ENCODE measurements around the gene STRA8.

Gene STRA8

GRCh38 chr7:135262623-135263320 lies 29.1 kb downstream of the STRA8 start:
- no peaks in the 10 kb centered on the region for H3K4me1 ChIP-seq (ENCODE audit: control insufficient read depth, insufficient read depth, low read length)
- H3K27ac ChIP-seq (ENCODE audit: insufficient read depth, low read depth, low read length, poor library complexity, severe bottlenecking): no peak overlapping the region
- H3K4me3 ChIP-seq (ENCODE audit: insufficient read depth, low read depth, low read length): no peak overlapping the region

GRCh38 chr7:135263321-135263970 lies 29.8 kb downstream of the STRA8 start:
- Histone ChIP-seq H3K4me3 (ENCODE audit: insufficient read depth, low read depth, low read length) (no peak overlapping the region), H3K36me3 (ENCODE audit: control insufficient read depth, insufficient read depth, low read length) (no peaks in the 10 kb centered on the region), H3K27me3 (ENCODE audit: control insufficient read depth, insufficient read depth, low read length, poor library complexity, severe bottlenecking) (no peaks in the 10 kb centered on the region), H3K4me1 (ENCODE audit: control insufficient read depth, insufficient read depth, low read length) (no peaks in the 10 kb centered on the region), H3K27ac (ENCODE audit: insufficient read depth, low read depth, low read length, poor library complexity, severe bottlenecking) (no peak overlapping the region), H3K9me3 (ENCODE audit: control insufficient read depth, low read length) (no peaks in the 10 kb centered on the region)
- 95 to 97% methylated on average over 11 of the region's 11 CpGs for WGBS, 2 experiments

More at GRCh38 chr7:135262623-135263320, 29.1 kb downstream of the STRA8 start:
- Histone ChIP-seq H3K9me3 (ENCODE audit: control insufficient read depth, low read length) (no peaks in the 10 kb centered on the region), H3K36me3 (ENCODE audit: control insufficient read depth, insufficient read depth, low read length) (no peaks in the 10 kb centered on the region), H3K27me3 (ENCODE audit: control insufficient read depth, insufficient read depth, low read length, poor library complexity, severe bottlenecking) (no peaks in the 10 kb centered on the region)
- WGBS, 2 experiments: 88 to 92% methylated on average over 9 of the region's 9 CpGs

GRCh38 chr7:135265637-135266036 lies 32.0 kb downstream of the STRA8 start:
- H3K27me3 ChIP-seq (ENCODE audit: control insufficient read depth, insufficient read depth, low read length, poor library complexity, severe bottlenecking): no peaks in the 10 kb centered on the region
- no peaks in the 10 kb centered on the region for H3K36me3 ChIP-seq (ENCODE audit: control insufficient read depth, insufficient read depth, low read length)
- no peak overlapping the region for H3K4me3 ChIP-seq (ENCODE audit: insufficient read depth, low read depth, low read length)
- H3K4me1 ChIP-seq (ENCODE audit: control insufficient read depth, insufficient read depth, low read length): no peaks in the 10 kb centered on the region
- no peak overlapping the region for H3K27ac ChIP-seq (ENCODE audit: insufficient read depth, low read depth, low read length, poor library complexity, severe bottlenecking)
- WGBS, 2 experiments: 83 to 100% methylated on average over 1 of the region's 1 CpG
- no peaks in the 10 kb centered on the region for H3K9me3 ChIP-seq (ENCODE audit: control insufficient read depth, low read length)

GRCh38 chr7:135269921-135270320 lies 36.3 kb downstream of the STRA8 start:
- Histone ChIP-seq H3K36me3 (ENCODE audit: control insufficient read depth, insufficient read depth, low read length) (no peaks in the 10 kb centered on the region), H3K4me1 (ENCODE audit: control insufficient read depth, insufficient read depth, low read length) (no peaks in the 10 kb centered on the region), H3K27ac (ENCODE audit: insufficient read depth, low read depth, low read length, poor library complexity, severe bottlenecking) (no peak overlapping the region), H3K4me3 (ENCODE audit: insufficient read depth, low read depth, low read length) (no peak overlapping the region), H3K9me3 (ENCODE audit: control insufficient read depth, low read length) (no peaks in the 10 kb centered on the region), H3K27me3 (ENCODE audit: control insufficient read depth, insufficient read depth, low read length, poor library complexity, severe bottlenecking) (no peaks in the 10 kb centered on the region)
- WGBS, 2 experiments: 95% methylated on average over 11 of the region's 11 CpGs

- Histone ChIP-seq H3K4me3 (ENCODE audit: insufficient read depth, low read depth, low read length) (no peak overlapping the region), H3K4me1 (ENCODE audit: control insufficient read depth, insufficient read depth, low read length) (no peaks in the 10 kb centered on the region), H3K9me3 (ENCODE audit: control insufficient read depth, low read length) (no peaks in the 10 kb centered on the region), H3K27me3 (ENCODE audit: control insufficient read depth, insufficient read depth, low read length, poor library complexity, severe bottlenecking) (no peaks in the 10 kb centered on the region), H3K27ac (ENCODE audit: insufficient read depth, low read depth, low read length, poor library complexity, severe bottlenecking) (no peak overlapping the region), H3K36me3 (ENCODE audit: control insufficient read depth, insufficient read depth, low read length) (no peaks in the 10 kb centered on the region)
- 87 to 88% methylated on average over 23 of the region's 23 CpGs for WGBS, 2 experiments
Observed at GRCh38 chr7:135270577-135271254, 37.1 kb downstream of the STRA8 start.

- Histone ChIP-seq H3K27me3 (ENCODE audit: control insufficient read depth, insufficient read depth, low read length, poor library complexity, severe bottlenecking) (no peaks in the 10 kb centered on the region), H3K4me1 (ENCODE audit: control insufficient read depth, insufficient read depth, low read length) (no peaks in the 10 kb centered on the region), H3K4me3 (ENCODE audit: insufficient read depth, low read depth, low read length) (no peak overlapping the region), H3K9me3 (ENCODE audit: control insufficient read depth, low read length) (no peaks in the 10 kb centered on the region), H3K36me3 (ENCODE audit: control insufficient read depth, insufficient read depth, low read length) (no peaks in the 10 kb centered on the region), H3K27ac (ENCODE audit: insufficient read depth, low read depth, low read length, poor library complexity, severe bottlenecking) (no peak overlapping the region)
- WGBS, 2 experiments: 94 to 95% methylated on average over 10 of the region's 10 CpGs
Observed at GRCh38 chr7:135271255-135271615, 37.6 kb downstream of the STRA8 start.

GRCh38 chr7:135272303-135272702 lies 38.7 kb downstream of the STRA8 start:
- H3K27me3 ChIP-seq (ENCODE audit: control insufficient read depth, insufficient read depth, low read length, poor library complexity, severe bottlenecking): no peaks in the 10 kb centered on the region
- 90% methylated on average over 3 of the region's 3 CpGs for WGBS, 2 experiments
- no peaks in the 10 kb centered on the region for H3K4me1 ChIP-seq (ENCODE audit: control insufficient read depth, insufficient read depth, low read length)
- no peak overlapping the region for H3K27ac ChIP-seq (ENCODE audit: insufficient read depth, low read depth, low read length, poor library complexity, severe bottlenecking)
- H3K36me3 ChIP-seq (ENCODE audit: control insufficient read depth, insufficient read depth, low read length): no peaks in the 10 kb centered on the region
- no peak overlapping the region for H3K4me3 ChIP-seq (ENCODE audit: insufficient read depth, low read depth, low read length)
- no peaks in the 10 kb centered on the region for H3K9me3 ChIP-seq (ENCODE audit: control insufficient read depth, low read length)

- H3K4me3 ChIP-seq (ENCODE audit: insufficient read depth, low read depth, low read length): no peak overlapping the region
- WGBS, 2 experiments: 92 to 97% methylated on average over 3 of the region's 4 CpGs
- H3K9me3 ChIP-seq (ENCODE audit: control insufficient read depth, low read length): no peaks in the 10 kb centered on the region
- H3K27me3 ChIP-seq (ENCODE audit: control insufficient read depth, insufficient read depth, low read length, poor library complexity, severe bottlenecking): no peaks in the 10 kb centered on the region
- no peaks in the 10 kb centered on the region for H3K36me3 ChIP-seq (ENCODE audit: control insufficient read depth, insufficient read depth, low read length)
- no peaks in the 10 kb centered on the region for H3K4me1 ChIP-seq (ENCODE audit: control insufficient read depth, insufficient read depth, low read length)
- H3K27ac ChIP-seq (ENCODE audit: insufficient read depth, low read depth, low read length, poor library complexity, severe bottlenecking): no peak overlapping the region
Observed at GRCh38 chr7:135273581-135273980, 39.9 kb downstream of the STRA8 start.

GRCh38 chr7:135274495-135275268 lies 41.0 kb downstream of the STRA8 start:
- H3K9me3 ChIP-seq (ENCODE audit: control insufficient read depth, low read length): no peaks in the 10 kb centered on the region
- no peaks in the 10 kb centered on the region for H3K27me3 ChIP-seq (ENCODE audit: control insufficient read depth, insufficient read depth, low read length, poor library complexity, severe bottlenecking)
- H3K27ac ChIP-seq (ENCODE audit: insufficient read depth, low read depth, low read length, poor library complexity, severe bottlenecking): no peak overlapping the region
- no peak overlapping the region for H3K4me3 ChIP-seq (ENCODE audit: insufficient read depth, low read depth, low read length)
- H3K4me1 ChIP-seq (ENCODE audit: control insufficient read depth, insufficient read depth, low read length): no peaks in the 10 kb centered on the region
- H3K36me3 ChIP-seq (ENCODE audit: control insufficient read depth, insufficient read depth, low read length): no peaks in the 10 kb centered on the region
- WGBS, 2 experiments: 52 to 56% methylated on average over 13 to 14 of the region's 14 CpGs
